ENCODE results near the gene GJD4.

- TF ChIP-seq CTCF (conservative IDR thresholded peaks at IDR 0.05; ENCODE audit: low read depth, low read length) (peak; percentile 60; the same call in 1 of the 2 replicates), EZH2phosphoT487 (IDR thresholded peaks at IDR 0.05; ENCODE audit: borderline replicate concordance, low read length) (peak; percentile 88), EZH2 (IDR thresholded peaks at IDR 0.05; ENCODE audit: low read length, unreplicated experiment) (no peak)
These were observed 37.1 kb downstream of the GJD4 start, which contains the start of gene FZD8 for GRCh38 chr10:35642035-35642792.
